GM12872 (cell line): Measurements from ENCODE around the gene DCUN1D5.

Source experiments
- CTCF ChIP-seq: IDR thresholded peaks from 3 replicates; pipeline ENCODE4 v1.5.1; 2011; ENCODE audit warnings: low read depth, mild to moderate bottlenecking, low read length, moderate library complexity; ENCODE audit not compliant: insufficient read depth

Gene DCUN1D5

GRCh38 chr11:103053997-103054396 is 38.0 kb downstream of the DCUN1D5 start:
- no peak for TF ChIP-seq CTCF

GRCh38 chr11:103051981-103052380 is 40.0 kb downstream of the DCUN1D5 start:
- no peak for TF ChIP-seq CTCF

DNA sequence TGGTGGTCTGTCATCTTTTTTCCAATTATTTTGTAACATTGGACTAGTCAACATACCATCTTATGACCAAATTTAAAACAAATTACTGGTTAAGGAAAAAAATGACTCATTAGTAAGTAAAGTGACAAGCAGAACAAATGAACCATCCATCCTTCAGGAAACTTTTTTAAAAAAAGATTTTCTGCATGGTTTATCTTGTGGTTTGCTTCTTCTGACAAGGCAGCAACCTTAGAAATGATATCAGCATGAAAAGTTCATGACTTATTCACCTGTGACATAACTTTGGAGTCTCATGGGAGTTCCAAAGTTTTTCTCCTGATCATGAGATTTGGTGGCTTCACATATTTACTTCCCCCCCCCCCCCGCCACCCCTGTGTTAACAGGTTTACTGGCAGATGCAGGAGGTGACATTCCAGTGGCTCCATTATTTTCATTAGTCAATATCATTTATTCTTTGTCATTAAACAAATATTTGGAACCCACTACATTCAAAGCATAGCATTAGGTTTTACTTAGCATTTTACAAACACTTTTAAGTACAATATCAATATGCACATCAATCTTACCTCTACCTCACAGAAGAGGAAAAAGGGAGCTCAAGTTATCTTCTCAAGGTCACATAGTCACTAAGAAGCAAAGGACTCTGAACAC is 40.7 kb downstream of the DCUN1D5 start:
- TF ChIP-seq CTCF: no peak

- TF ChIP-seq CTCF: no peak
Measured at GRCh38 chr11:103050351-103050750, 41.6 kb downstream of the DCUN1D5 start.

DNA sequence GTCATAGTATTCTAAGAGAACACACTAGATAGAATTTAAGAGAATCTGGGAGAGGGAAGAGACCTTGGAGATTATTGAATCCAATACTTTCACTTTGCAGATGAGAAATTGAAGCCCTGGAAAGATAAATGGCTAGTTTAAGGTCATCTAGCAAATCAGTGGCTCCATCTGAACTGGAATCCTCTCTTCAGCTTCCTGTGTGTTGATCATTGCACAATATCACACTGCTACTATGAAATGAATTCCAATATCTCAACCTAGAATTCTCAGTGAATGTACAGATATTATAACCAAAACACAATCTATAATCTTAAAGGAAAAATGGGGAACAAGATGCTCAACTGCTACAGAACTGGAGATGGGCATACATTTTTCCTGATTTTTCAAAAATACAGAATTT is 44.1 kb downstream of the DCUN1D5 start:
- TF ChIP-seq CTCF: no peak

DNA sequence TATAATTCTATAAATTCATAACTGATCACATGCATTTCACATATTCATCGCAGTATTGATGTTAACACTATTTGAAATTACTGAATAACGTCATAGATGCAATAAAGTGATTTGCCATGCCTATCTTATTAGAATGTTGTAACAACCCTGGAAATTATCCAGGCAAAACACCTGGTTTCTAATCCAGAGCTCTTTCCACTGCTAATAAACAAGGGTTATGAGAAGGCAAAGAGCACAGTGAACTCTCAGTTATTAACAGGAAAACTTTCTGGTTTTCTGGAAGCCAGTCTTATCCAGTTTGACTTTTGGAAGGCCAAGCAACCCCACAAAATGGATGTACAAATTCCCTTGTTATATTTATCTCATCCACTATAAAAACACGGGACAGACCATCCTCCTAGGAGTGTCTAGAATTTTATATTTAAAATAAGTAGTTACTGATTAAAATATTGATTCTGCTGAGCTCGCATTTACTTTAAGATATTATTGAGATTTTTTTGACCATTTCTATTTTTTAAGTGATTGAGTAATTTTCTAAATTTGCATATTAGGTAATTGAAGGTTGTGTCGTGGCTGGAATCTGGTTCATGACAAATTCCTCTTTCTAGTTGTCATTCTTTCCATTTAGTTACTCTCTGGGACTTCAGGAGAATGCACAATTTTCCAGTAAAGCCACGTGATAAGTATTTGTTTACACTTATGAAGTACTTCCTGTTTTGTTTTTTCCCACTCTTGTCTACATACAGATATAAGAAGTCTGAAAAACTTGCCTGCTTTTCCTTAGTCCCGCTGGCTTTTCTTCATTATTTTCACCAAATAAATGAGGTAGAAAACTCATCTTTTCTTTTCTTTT is 47.9 kb downstream of the DCUN1D5 start:
- no peak for TF ChIP-seq CTCF

GRCh38 chr11:103042161-103042560 is 49.8 kb downstream of the DCUN1D5 start:
- TF ChIP-seq CTCF: no peak
